ENCODE data around the gene LTN1. TPM values are rescaled to one million over a fixed set of nuclear protein-coding genes. Genes with fewer than 3 reads are reported as not detected.

Gene LTN1
- polyA plus RNA-seq, 2 of the 4 experiments (the other 2 are of a cell fraction): 6.9 to 12.3 TPM

- DNase-seq (ENCODE audit: low read depth in 1 of 2, low spot score in 1 of 2) (no peak), FAIRE-seq (no peak), ATAC-seq (no peak)
- TF ChIP-seq TFCP2L1 (CRISPR knock-in tag; IDR thresholded peaks at IDR 0.05): no peak
- TF ChIP-seq CHD2 (IDR thresholded peaks at IDR 0.05; ENCODE audit: low read length, partially characterized antibody): no peak
- TF ChIP-seq ATOH8 (CRISPR knock-in tag; IDR thresholded peaks at IDR 0.05; ENCODE audit: low read depth): no peak
- TF ChIP-seq PBX3 (IDR thresholded peaks at IDR 0.05): no peak
- TF ChIP-seq ZNF302 (CRISPR knock-in tag; IDR thresholded peaks at IDR 0.05): no peak
- H3K4me2 ChIP-seq: no peak overlapping the region
- CTCF ChIA-PET: no interaction called here
- no peak overlapping the region for H3K4me3 ChIP-seq
- POLR2A ChIA-PET: interaction anchor here (1.5 kb wide), 1 partner anchor 27 kb away, joined by 4 read pairs; no protein-coding TSS in a partner anchor
- no peaks in the 10 kb centered on the region for H3K9me3 ChIP-seq
- no peaks in the 10 kb centered on the region for H3K4me1 ChIP-seq
- 71% methylated on average over 3 of the region's 3 CpGs for WGBS (ENCODE audit: missing lambda C conversion rate)
- H3K27ac ChIP-seq: no peak overlapping the region
These were observed 17.3 kb downstream of the LTN1 start for GRCh38 chr21:28975397-28975796.

- FAIRE-seq: no peak
- Histone ChIP-seq H3K27ac (no peak overlapping the region), H3K9me3 (no peaks in the 10 kb centered on the region), H3K4me1 (no peaks in the 10 kb centered on the region), H3K4me2 (no peak overlapping the region), H3K4me3 (no peak overlapping the region)
- 89% methylated on average over 6 of the region's 6 CpGs for WGBS (ENCODE audit: missing lambda C conversion rate)
- DNase-seq (ENCODE audit: low read depth in 1 of 2, low spot score in 1 of 2): no peak
- TF ChIP-seq HES2 (IDR thresholded peaks at IDR 0.05) (no peak), POLR2A (IDR thresholded peaks at IDR 0.05; ENCODE audit: low read length) (no peak), TFCP2L1 (CRISPR knock-in tag; IDR thresholded peaks at IDR 0.05) (no peak)
- POLR2A ChIA-PET: interaction anchor here (1.5 kb wide), 1 partner anchor 28 kb away, joined by 4 read pairs; no protein-coding TSS in a partner anchor
- ATAC-seq: no peak
- CTCF ChIA-PET: no interaction called here
These were observed 18.0 kb downstream of the LTN1 start for GRCh38 chr21:28974531-28975227.

GRCh38 chr21:28972398-28972797 is 20.3 kb downstream of the LTN1 start:
- ATAC-seq: no peak
- Histone ChIP-seq H3K4me3 (no peak overlapping the region), H3K9me3 (no peaks in the 10 kb centered on the region), H3K4me2 (no peak overlapping the region), H3K4me1 (no peaks in the 10 kb centered on the region), H3K27ac (no peak overlapping the region)
- FAIRE-seq: no peak
- POLR2A ChIA-PET: no interaction called here
- CTCF ChIA-PET: no interaction called here
- 95% methylated on average over 6 of the region's 6 CpGs for WGBS (ENCODE audit: missing lambda C conversion rate)
- DNase-seq (ENCODE audit: low read depth in 1 of 2, low spot score in 1 of 2): no peak
- TF ChIP-seq EHF (CRISPR knock-in tag; IDR thresholded peaks at IDR 0.05): no peak

GRCh38 chr21:28971171-28971570 is 21.5 kb downstream of the LTN1 start:
- CTCF ChIA-PET: no interaction called here
- 93% methylated on average over 2 of the region's 2 CpGs for WGBS (ENCODE audit: missing lambda C conversion rate)
- TF ChIP-seq BHLHE40 (IDR thresholded peaks at IDR 0.05; ENCODE audit: low read depth, low read length) (no peak), HDAC2 (IDR thresholded peaks at IDR 0.05) (no peak), CEBPB (IDR thresholded peaks at IDR 0.05) (no peak), MAZ (IDR thresholded peaks at IDR 0.05; ENCODE audit: borderline replicate concordance, low read depth, low read length) (no peak), MYC (IDR thresholded peaks at IDR 0.05; ENCODE audit: borderline replicate concordance, low read length) (no peak), HOXB13 (CRISPR knock-in tag; IDR thresholded peaks at IDR 0.05; ENCODE audit: low read depth) (no peak), JUN (IDR thresholded peaks at IDR 0.05) (no peak), FOSB (CRISPR knock-in tag; IDR thresholded peaks at IDR 0.05) (no peak), REST (IDR thresholded peaks at IDR 0.05) (no peak), ZC3H11A (IDR thresholded peaks at IDR 0.05) (no peak), ESRRA (IDR thresholded peaks at IDR 0.05; ENCODE audit: borderline replicate concordance, low read length) (no peak)
- ATAC-seq (no peak), DNase-seq (ENCODE audit: low read depth in 1 of 2, low spot score in 1 of 2) (no peak), FAIRE-seq (no peak)
- no peak overlapping the region for H3K4me3 ChIP-seq
- H3K9me3 ChIP-seq: no peaks in the 10 kb centered on the region
- no peak overlapping the region for H3K27ac ChIP-seq
- no peak overlapping the region for H3K4me2 ChIP-seq
- no peaks in the 10 kb centered on the region for H3K4me1 ChIP-seq
- POLR2A ChIA-PET: no interaction called here

All from A549 (cell line).